ENCODE data around the gene CCDC33.

Gene CCDC33

DNA sequence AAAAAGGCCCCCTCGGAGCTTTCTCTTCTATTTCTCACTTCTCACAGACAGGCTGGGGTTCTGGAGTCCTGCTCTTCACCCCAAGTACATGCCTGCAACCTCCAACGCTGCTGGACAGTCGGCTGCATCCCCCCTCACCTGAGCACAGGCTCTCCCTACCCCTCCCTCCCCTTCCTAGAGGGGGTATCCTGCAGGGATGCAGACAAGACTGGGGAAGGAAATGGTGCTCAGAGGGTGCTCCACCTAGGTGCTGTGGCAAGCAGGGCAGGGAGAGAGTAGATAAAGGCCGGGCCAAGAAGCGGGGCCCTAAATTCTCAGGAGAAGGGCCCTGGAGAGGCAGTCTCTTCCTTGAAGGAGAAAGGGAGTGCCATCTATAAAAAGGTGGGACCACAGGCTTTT is 26.6 kb upstream of the CCDC33 start:
- no peak for DNase-seq

- DNase-seq = no peak
Observed at GRCh38 chr15:74209997-74210671, 26.0 kb upstream of the CCDC33 start.

GRCh38 chr15:74210729-74211128 is 25.4 kb upstream of the CCDC33 start:
- DNase-seq = no peak

GRCh38 chr15:74211656-74212055 is 24.5 kb upstream of the CCDC33 start:
- no peak for DNase-seq

DNA sequence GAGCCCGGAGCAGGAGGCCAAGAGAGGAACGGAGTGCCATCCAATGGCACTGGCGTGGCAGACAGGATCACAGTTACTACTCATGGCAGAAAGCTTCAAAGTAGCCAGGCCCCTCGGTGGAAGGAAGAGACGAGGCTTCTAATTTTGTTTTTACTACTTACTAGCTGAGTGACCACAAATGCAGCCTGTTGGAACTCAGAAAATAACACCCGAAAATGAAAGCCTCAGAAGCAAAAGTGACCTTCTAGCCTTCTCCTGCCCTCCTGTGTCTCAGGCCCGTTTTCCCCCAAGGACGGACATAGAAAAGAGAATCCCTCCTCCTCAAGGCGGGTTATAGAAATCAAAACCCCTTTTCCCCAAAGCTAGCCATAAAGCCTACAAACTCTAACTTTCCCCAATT is 23.6 kb upstream of the CCDC33 start:
- no peak for DNase-seq

DNA sequence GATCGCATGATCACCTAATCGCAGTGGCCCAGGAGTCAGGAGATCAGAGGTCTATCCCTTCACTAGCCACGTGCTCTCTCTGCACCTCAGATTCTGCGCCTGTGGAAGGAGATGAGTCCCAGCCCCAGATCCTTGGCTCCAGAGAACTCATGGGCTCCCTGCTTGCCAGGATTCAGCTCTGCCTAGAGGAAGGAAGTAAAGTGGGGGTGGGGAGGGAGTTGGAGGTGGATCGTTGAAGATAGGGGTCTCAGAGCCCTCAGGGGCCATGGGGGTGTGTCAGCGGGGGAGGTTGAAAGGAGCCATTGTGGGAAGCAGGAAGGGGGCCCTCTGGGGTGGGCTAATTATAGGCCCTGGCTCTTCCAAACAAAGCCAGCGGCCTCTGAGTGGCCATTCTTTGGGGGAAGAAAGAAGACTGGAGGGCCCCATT is 22.3 kb upstream of the CCDC33 start:
- no peak for DNase-seq

DNA sequence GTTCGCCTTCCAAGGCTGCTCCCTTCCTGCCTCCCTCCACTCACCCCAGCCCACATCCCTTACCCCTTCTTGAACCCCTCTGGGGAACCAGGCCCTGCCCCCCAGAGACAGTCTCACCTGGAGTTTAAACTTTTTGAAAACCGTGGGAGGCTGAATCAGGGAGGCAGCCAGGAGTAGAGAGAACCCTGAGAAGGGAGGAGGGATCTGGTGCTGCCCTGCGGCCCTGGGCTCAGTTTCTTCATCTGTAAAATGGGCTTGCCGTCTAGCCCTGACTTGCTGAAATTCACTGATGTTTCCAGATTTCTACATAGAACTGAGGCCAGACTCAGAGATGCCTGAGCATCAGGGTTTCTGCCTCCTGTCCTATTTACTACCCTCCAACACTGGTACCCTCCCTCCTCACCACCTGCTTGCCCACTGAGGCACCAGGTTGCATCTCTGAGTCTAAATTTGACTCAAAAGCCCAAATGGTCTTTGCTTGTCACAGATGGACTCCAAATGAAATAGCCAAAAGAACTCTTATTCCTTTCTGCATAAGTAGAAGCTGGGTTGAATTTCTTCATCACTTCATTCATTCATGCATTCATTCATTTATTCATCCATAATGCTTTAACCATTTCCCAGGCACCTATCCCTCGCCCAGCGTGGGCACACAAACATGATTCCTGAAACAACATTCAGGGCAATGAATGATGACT is 21.7 kb upstream of the CCDC33 start:
- DNase-seq = no peak

DNA sequence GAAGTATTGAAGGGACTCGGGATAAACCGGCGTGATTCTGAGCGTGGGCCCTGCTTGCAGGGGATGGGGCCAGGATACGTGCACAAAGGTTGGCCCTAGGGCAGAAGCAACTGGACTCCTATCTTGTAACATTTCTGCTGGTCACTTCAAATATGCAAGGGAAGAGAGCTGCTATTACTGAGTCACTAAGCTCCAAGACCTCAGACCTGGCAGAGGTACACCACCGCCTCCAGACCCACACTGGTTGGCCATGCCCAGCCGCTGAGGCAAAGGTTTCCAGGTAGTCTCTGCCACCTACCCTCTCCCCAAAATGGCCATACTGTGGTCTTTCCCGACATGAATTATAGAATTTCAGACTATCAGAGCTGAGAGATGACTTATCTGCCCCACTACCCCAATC is 20.2 kb upstream of the CCDC33 start:
- DNase-seq = no peak

- no peak for DNase-seq
Observed at GRCh38 chr15:74216949-74217348, 19.2 kb upstream of the CCDC33 start.

DNA sequence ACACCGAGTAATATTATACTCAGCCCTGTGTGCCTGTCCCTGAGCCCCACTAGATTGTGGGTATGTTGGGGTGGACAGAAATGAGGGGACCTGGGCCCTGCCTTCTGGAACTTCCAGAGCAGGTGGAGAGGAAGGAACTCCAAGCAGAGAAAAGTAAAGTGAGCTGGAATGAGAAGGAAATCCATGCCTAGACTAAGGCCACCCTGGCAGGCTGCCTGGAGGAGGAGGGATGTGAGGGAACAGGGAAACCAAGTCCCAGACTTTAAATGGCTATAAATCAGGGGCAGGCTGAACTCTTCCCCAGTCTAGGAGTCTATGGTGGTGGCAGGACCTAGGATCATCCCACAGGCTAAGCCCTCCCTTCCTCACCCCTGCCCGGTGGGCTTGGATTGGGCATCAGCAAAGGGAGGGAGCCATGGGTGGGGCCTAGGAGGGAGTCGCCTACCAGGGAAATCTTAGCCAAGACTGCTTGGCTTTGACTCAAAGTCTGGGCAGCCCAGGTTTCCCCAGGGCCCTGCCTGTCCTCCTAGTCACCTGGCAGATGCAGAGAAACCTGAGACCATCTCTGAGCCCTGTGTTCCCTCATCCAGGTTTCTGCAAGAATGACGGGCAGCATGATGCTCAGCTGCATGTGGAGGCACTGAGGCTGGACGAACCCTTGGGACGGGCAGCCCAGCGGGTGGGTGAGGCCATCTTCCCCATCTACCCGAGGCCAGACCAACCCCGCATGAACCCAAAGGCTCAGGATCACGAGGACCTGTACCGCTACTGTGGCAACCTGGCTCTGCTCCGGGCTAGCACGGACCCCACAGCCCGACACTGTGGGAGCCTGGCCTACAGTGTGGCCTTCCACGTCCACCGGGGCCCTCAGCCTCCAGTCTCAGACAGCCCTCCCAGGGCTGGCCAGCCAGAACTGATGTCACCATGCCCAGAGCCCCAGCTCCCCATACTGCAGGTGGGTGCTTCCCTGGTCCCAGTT is 17.9 kb upstream of the CCDC33 start:
- DNase-seq = no peak

DNA sequence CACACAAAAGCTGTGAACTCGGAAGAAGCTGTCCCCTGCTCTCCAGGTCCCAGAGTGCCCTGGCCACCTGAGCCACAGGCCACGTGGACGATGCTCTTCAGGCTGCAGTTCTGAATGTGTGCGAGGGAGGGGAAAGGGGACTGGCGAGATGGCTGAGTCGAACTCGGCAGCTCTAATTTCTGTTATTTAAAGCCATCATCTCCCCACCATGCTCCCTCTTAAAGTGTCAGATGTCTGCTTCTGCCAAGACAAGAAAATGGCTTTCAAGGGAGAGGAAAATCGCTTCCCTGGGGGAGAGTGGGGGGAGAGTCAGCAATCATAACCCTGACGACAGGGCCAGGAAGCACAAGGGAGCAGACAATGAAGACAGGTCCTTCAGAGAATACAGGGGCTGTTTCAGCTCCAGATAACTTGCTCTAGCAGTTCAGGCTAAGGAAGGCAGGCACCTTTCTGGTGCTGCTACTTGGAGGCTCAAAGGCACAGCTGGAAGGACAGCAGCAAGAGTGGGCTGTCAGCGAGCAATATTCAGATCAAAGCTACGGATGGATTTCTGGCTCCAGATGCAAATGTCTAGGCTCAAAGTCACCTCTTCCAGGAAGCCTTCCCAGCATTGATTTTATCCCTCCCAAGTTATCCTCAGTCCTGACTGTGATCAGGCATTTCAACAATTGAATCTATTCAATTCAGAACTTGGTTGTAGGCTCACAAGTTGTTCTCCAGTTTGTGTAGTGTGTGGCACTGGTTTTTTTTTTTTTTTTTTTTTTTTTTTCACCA is 15.5 kb upstream of the CCDC33 start:
- no peak for DNase-seq

DNA sequence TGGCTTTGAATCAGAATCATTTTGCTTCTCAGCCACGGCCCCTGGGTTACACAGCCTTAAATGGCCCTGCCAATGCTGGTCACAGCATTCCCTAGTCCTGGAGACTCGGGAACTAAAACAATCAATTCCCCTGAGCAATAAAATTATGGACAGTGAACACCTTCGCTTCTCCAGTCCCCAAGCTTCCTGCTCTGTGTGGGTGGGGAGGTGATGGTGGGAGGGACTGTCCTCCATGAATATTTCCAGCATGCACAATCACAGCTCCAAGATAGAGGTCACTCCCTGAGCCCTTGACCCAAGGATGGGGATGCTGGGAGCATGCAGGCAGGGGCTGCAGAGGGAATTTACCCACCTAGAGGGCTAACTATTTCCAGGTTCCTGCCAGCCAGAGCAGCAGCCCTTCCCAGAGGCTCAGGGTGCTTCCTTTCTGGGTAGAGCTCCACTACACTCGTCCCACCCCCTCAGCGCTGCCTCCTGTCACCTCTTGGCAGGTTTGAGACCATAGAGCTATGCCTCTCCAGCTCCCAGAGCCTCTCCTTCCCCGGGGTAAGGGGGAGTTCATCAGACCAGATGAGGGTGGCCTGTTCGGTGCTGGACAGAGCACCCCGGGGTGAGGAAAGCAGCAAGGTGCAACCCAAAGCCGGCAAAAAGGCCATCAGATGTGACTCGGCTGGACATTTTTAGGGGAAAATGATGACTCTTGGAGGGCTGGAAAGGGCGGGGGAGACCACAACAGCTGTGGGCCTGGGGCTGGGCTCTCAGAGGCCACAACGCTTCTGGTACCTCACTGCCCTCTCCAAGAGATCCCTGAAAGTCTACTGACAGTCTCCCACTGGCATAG is 14.5 kb upstream of the CCDC33 start:
- DNase-seq = no peak

GRCh38 chr15:74222240-74223119 is 13.6 kb upstream of the CCDC33 start:
- no peak for DNase-seq

DNA sequence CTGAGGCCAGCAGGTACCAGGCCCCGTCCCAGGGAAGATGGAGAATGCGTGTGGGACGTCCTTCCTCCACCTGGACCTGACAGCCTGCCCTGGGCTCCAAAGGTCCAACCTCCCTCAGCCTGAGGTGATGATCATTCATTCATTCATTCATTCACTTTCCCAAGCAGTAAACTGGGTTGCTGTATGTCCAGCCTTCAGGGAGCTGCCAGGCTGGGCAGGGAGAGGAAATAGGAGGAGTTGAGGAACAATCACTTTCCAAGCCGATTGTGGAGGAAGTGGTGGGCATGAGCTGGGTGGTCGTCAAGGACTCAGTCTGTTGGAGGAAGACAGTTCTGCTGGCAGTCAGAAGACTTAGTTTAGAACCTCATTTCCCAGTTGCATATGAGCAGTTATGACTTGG is 10.2 kb upstream of the CCDC33 start:
- no peak for DNase-seq

GRCh38 chr15:74226761-74227540 is 9.2 kb upstream of the CCDC33 start:
- DNase-seq = no peak

- no peak for DNase-seq
Observed at GRCh38 chr15:74227968-74228722, 8.0 kb upstream of the CCDC33 start.

DNA sequence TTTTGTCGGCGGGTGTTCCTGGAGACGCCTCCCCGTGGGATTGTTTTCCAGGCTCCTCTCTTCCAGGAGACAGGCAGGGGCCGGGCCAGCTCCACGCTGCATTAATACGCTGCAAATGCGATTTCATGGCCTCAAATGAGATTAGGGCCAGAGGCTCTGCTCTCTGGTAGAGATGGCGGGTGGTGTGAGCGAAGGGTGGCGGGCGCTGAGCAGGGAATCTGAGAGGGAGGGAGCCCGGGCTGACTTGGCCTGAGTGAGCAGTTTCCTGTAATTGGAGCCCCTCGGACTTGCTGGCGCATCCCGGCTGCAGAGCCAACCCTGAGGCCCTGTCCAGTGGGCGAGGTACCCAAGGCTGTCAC is 7.4 kb upstream of the CCDC33 start:
- DNase-seq = peak; percentile 23

- DNase-seq = no peak
Observed at GRCh38 chr15:74229686-74230085, 6.4 kb upstream of the CCDC33 start.

- no peak for DNase-seq
Observed at GRCh38 chr15:74231475-74231874, 4.7 kb upstream of the CCDC33 start.
